Globus pallidus (tissue), 1 donor: ENCODE measurements around the gene LMTK2.
"Not testable (repeated sequence)": the region's sequence is repeated elsewhere in the genome, so short reads cannot be mapped to it uniquely, and the experiment has no call there.

Experiments used
- DNase-seq: peaks from one replicate; pipeline ENCODE4 v3.0.0-alpha.2; 2015; ENCODE audit warnings: low spot score

LMTK2 gene

DNA sequence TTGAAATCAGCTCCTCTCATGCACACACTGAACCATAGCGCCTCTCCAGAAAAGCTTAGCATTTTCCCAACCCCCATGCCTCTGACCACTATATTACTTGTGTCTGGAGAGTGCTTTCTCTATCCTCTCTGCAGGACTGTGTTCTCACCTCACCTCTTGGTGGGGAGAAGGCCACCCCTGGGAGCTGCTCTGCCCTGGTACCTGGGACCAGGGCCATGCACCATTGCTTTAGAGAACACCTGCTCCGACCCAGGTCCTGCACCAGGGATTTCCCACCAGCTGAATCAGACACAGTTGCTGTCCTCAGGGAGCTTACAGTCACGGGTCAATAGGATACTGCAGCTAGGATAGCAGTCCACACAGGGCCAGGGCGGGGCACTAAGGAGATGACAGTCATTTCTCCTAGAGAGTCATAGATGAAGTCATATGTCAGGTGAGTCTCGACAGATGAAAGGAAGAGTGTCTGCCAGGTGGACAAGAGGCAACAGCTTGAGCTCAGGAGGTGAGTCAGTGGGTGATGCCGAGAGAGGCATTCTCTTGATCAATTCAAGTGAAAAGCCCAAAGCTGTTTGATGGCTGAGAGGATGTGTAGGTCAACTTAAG lies 619 bp upstream of the LMTK2 start:
- DNase-seq, result no peak

DNA sequence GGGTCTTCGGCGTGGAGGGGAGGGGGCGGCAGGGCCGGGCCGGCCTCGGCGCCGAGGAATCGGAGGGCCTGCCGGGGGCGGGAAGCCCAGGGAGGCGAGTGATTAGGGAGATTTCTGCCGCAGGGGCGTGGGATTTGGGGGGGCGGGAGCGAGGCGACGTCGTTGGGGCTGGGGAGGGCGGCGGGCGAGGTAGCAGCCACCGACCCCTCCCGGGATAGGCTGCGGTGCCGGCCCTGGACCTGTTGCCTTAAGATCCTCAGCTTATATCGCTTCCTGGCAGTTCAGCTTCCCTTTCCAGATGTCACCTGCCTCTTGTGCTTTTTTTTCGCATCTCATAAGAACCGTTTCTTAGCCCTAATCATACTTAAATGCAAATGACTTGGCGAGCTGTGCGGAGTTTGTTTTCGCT lies 655 bp downstream of the LMTK2 start:
- no peak for DNase-seq

DNA sequence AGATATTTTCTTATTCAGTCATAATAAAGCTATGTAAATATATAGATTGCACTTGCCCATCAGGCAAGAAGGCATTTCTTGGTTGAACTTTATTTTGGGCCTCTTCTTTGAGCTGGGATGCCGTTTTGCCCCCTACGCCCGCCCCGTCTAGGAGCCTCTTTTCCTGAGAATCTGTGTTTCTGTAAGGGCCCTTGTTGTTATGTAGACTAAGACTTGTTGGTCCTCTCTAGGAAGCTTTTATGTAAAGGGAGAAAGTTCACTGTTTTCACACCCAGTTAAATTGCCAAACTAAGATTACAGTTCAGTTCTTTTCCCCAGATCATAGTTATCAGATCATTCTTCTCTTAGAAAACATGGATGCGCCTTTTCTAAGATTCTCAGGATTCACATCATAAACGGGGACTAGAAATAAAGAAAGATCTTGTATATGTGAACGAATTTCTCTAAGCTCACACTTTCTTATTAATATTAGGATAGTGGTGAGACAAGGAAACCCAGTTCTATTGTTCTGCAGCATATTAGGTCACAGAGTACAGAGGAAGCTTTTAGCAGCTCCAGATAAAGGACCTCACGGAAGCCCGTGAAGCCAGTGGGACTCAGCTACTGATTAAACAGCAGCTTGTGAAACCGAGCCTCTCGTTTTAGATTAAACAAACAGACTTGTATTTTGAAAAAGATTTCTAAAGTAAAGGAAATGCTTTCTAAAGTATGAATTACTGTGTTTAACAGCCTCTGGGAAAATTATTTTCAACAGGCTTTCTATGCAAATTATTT lies 3.8 kb downstream of the LMTK2 start:
- peak; percentile 40 for DNase-seq

DNA sequence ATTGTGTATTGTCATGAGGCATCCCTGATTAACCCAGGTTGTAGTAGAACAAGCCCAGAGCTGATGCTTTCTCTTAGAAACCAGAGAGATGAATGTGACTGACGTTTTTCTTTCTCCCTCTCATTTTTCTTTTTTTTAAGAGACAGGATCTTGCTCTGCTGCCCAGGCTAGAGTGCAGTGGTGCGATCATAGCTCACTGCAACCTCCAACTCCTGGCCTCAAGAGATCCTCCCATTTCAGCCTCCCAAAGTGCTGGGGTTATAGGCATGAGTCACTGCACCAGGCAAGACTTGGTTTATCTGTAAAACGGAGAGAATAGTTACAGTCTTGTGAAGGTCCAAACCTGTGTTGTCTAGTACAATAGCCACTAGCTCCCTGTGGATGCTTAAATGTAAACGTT lies 5.4 kb downstream of the LMTK2 start:
- no peak for DNase-seq

DNA sequence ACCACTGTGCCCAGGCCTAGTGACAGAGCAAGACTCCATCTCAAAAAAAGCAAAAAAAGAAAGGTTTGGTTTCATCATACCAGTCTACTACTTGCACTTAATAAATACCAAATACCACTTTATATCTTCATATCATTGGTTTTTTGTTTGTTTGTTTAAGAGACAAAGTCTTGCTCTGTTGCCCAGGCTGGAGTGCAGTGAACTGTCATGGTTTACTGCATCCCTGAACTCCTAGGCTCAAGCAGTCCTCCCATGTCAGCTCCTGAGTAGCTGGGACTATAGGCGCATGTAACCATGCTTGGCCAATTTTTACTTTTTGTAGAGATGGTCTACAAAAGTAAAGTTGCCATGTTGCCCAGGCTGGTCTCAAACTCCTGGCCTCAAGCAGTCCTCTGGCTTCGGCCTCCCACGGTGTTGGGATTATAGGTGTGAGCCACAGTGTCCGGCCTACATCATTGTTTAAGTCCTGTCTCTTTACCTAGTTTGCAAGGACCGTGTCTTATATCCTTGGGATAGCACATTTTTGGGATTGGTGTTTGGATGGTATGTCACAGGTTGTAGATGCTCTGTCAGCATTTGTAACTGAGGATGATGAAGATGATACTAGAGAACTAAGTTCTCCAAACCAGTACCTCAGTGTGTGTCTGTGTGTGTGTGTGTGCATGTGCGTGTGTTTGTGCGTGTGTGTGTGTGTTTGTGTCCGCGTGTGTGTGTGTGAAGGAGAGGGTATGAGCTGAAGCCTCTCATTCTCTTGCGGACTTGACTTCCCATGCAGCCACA lies 9.3 kb downstream of the LMTK2 start:
- DNase-seq, result no peak

DNA sequence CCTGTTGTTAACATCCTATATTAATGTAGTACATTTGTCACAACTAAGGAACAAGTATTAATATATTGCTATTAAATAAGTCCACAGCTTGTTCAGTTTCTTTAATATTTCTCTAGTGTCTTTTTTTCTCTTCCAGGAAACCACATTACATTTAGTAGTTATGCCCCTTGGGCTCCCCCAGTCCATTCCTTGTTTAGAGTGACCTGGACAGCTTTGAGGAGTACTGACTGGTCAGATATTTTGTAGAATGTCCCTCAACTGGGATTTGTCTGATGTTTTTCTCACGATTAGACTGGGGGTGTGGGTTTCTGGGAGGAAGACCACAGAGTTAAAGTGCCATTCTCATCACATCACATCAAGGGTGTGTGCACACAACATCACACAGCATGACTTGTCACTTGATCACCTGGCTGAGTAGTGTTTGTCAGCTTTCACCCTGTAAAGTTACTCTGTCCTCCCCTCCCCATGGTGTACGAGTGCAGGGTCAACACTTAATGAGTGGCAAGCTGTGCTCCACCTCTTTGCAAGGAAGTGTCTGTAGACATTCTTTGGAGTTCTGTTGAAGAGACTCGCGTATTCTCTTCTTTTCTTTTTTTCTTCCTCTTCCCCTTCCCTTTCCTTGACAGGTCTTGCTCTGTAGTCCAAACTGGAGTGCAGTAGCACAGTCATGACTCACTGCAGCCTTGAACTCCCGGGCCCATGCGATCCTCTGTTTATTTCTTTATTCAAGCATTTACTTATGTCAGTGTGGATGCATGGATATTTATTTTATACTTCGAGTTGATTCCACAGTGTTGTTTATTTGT lies 10.2 kb downstream of the LMTK2 start:
- DNase-seq, result no peak

DNA sequence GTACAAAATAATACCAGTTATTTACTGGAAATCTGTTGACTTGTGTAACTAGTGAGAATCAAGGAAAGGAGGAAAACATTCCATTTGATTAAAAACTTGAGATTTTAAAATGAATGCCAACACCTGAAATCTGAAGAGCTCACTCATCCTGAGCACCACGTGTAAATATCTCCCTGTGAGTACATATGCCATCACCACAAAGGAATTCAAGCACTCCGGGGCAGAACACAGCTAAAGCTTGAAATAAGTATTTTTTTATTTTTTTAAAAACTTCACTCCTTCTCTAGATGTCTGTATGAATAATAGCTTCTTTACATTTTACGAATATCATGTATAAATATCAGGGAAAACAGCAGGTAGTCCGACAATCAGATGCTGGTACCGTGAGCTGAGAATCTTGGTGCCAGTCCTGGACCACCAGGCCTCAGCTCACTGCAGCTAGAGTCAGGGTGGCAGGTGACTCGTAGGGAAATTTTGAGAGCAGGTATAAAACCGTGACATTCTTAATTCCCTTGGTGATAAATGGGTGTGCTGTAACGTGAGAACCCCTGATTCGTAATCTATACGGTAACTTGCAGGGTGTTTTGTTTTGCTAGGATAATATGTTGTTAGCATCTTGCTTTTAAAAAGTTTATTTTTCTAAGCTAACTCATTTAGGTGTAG lies 12.7 kb downstream of the LMTK2 start:
- DNase-seq, result no peak

DNA sequence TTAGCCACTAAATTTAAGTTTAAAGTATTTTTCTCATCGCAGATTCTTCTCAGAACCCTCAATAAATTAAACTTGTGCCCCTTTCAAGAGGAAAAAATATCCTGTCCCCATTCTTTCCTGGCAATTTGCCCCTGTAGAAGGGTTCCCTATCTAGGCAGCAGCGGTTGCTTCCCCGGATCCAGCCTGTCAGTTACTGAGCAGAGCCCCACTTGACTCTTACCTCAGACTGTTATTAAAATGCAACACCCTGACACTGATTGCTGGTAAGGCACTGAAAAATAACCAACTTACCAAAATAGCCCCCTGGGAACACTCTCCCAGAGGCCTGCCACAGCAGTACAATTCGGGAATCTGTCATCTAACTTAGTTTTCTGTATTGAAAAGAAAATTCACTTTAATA lies 13.9 kb downstream of the LMTK2 start:
- no peak for DNase-seq

DNA sequence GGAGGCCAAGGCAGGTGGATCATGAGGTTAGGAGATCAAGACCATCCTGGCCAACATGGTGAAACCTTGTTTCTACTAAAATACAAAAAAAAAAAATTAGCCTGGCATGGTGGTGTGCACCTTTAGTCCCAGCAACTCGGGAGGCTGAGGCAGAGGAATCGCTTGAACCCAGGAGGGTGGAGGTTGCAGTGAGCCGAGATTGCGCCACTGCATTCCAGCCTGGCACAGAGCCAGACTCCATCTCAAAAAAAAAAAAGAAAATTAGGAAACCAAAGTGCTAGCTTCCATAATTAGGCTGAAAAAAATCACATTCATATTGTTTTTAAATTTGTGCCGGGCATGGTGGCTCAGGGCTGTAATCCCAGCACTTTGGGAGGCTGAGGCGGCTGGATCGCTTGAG lies 14.7 kb downstream of the LMTK2 start:
- DNase-seq, result not testable (repeated sequence)

DNA sequence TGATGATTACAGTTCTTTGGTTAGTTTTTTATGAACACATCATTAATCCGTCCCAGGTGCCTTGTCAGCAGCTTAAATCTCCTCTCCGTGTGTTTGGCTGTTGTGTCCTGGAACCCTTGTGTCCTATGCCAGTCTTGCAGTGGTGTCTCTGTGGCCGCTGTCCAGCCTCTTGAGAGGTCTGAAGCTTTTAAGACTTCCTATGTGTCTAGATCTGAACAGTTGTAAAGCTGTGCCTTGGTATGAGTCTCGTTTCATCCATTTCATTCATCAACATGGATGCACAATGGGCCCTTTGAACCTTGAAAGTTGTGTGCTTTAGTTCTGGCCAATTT lies 16.7 kb downstream of the LMTK2 start:
- no peak for DNase-seq

DNA sequence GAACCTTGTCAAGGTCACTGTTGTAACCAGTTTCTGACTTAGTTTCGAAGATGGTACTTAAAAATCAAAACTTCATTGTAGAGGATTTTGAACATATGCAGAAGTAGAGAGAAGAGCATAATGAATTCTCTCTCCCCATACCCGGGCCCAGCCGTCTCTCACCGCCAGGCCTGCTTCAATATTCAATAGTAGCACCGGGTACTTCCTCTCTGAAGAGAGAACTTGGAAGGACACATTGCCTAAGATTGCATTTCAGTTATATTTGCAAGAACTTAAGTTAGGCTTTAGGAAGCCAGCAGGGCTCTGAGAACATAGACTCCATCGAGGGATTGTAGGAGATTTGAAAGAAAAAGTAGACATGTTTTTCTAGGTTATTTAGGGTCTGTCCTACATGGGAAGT lies 19.1 kb downstream of the LMTK2 start:
- DNase-seq, result no peak

DNA sequence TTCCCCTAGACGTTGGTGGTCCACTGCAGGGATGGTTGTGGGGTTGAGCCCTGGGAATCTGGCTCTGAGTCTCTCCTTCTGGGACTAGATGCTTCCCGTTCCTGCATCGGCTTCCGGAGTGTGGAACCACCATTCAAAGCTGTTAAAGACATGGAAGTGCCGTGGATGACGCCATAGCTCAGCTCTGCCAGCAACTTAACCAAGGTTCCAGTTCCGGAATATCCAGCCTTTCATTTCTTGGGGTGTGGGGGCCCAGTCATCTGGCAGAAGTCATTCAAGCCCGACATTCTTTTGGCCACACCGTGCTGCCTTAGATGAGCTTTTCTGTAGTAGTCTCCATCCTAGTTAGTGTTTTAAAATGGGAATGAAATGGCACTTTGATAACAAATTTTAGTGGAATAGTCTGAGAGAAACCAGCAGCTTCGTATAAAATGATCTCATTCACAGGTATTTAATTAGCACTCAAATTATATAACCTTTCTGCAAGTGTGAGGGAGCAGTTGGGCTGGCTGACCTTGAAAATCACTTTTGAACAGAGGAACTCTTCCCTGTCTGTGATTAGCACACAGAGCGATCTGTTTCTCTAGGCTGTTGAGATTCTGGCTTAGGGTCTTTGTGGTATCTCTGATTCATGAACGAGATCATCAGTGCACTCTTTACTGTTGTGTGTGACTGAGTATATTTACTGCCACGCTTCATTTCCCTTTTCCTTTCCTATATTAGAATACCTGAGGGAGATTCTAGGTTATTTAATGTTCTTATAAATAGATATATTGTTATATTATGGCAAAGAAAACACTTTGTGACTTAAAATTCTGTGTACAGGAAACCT lies 19.9 kb downstream of the LMTK2 start:
- DNase-seq, result no peak

DNA sequence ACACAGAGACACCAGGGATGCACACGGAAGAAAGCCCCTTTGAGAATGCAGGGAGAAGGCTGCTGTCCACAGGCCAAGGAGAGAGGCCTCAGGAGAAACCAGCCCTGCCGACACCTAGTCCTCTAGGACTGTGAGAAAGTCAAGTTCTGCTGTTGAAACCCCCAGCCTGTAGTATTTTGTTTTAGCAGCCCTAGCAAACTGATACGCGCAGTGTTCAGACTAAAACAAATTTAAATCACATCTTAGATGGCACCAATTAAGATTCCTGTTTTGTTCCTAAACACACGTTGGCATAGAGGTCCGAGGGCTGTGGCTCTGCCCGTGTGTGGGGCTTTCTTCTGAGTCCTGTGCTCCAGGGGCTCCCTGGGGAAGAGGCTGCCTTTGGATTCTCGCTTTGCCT lies 21.7 kb downstream of the LMTK2 start:
- DNase-seq, result no peak

DNA sequence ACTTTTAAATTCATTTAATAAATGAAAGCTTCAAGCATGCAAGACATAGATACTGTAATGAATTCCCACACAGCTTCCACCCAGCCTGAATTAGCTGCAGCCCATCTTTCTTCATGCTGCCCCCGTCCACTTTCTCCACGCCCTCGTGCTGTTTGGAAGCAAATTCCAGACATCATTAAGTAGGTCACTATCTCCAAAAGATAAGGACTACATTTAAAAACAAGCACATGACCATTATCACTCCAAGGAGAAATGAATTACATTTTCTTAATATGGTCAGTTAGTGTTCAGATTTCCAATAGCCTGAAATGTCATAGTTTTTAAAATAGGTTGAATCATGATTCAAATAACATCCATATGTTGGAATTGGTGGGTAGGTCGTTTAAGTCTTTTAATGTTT lies 24.3 kb downstream of the LMTK2 start:
- DNase-seq, result no peak

DNA sequence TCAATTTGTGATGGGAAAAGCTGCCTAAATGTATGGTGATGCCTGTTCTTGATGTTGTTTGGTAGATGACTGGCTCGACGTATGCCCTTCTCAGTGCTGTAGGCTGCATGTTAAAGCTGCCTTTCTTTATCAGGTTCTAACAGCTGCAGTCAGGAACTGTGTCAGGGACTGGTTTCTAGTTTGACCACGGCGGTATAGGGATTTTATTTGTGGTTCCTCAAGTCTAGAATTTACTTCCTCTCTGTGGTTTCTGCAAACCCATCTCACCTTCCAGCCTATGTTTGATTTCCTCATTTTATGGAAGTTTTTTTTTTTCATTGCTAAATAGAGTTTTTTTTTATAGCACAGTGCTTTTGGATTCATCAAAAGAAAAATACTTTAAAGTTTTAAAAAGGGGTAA lies 26.5 kb downstream of the LMTK2 start:
- DNase-seq, result peak; percentile 48

DNA sequence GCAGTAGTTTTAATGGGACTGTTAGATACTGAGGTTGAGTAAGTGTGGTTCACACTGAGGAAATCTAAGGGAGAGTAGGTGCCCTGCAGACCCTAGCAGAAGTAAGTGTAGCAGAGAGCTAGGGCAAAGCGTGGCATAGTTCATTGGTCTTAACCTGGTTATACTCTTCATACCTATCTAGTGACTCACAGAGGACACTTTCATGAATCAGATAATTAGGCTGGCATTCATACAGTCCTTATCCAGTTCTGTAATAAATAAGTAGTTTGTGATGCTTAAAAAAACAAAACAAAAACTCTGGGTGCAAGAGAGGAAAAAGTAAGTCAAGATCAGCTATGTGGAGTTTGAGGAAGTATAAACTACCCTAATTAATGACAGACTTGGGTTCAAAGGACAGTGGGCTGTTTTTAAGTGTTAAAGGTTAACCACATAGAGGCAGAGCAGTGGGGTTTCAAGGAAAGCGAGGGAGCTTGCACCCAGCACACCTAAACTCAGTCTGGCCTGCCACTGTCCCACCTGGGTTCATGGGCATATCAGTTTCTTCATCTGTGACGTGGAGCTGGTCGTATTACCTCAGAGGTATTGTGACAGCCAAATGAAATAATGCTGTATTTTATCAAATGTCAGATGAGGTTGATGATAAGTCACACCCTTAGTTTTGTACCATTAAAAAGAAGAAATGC lies 27.1 kb downstream of the LMTK2 start:
- DNase-seq, result no peak

DNA sequence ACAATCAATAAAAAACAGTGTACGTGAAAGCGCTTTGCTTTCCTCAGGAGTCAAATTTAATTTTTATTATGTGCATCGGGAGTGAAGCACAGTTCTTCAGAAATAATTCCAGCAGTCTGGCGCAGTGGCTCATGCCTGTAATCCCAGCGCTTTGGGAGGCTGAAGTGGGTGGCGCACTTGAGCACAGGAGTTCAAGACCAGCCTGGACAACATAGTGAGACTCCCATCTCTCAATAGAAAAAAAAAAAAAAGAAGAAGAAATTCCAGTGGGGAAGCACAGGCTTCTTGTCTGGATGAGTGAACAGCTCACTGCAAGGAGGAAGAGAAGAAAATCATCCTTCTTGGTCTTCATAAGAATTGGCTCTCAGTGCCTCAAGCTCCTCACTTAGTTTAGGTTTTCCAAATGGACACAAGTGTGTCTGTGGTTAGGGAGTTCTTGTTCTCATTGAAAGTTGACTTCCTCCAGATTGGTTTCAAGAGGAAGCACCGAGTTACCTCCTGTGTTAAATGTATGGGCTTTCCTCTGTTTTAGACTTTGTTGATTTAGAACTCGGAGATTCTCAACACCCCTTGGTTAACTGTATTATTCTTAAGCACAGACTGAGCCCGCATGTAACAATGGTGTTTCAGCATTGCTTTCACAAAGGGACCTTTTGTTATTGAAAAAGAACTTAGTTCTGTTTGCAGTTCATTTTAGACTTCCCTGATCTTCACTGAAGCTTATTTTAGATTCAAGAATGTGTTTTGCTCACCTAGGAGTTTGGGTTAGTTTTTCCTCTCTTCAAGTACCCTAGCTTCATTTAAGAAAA lies 28.0 kb downstream of the LMTK2 start:
- peak; percentile 12 for DNase-seq

DNA sequence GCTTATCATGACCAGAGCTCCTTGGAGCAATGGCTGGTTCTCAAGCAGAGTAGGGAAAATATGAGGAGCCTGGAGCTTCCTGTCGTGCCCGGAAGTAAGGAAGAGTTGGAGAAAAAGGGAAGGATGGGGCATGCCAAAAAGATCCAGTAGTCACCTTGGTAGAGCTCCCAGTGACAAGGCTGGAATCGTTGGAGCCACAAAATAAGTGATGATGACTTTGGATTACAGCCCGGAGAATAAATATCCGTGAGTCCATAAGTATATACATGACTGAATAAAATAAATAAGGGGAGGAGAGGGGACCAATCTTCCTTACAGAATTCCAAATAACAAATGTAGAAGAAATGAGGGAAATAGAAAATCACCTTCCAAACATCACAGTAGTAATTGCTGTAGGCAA lies 29.3 kb downstream of the LMTK2 start:
- no peak for DNase-seq

DNA sequence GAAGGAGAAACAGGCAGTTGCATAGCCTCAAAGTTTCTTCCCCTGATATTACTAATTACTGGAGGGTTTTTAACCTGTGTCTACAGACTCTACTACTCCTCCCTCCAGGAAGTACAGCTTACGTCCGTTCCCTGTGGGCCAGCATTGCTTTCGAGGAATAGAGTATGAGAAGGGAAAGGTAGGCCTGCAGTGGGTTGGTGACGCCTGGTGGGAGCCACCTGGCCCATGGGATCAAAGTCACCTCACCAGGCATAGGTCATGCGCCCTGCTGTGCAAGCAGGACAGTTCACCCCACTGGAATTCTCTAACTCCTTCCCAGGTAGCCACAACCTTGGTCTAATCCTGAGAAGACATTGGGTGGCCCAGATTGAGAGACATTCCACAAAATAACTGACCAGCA lies 29.8 kb downstream of the LMTK2 start:
- DNase-seq, result no peak
